Measurements from ENCODE around the gene LY9. TPM values are rescaled to one million over a fixed set of nuclear protein-coding genes. Genes with fewer than 3 reads are reported as not detected.

The LY9 gene
- total RNA-seq, 3 donors from 2014 or later: 1.3 to 2.5 (median 2.3) TPM

- intact Hi-C loops (cut with DNase I, micrococcal nuclease): no loop called here
- DNase-seq (no peak), ATAC-seq (no peak)
- H3K36me3 ChIP-seq (ENCODE audit: low read depth): no peaks in the 10 kb centered on the region
- no peaks in the 10 kb centered on the region for H3K4me1 ChIP-seq (ENCODE audit: low read depth)
- no peaks in the 10 kb centered on the region for H3K9me3 ChIP-seq
- TF ChIP-seq CTCF (IDR thresholded peaks at IDR 0.05): no peak
- no peak overlapping the region for H3K4me3 ChIP-seq
These were observed 2.5 kb downstream of the LY9 start for GRCh38 chr1:160798439-160798838.

- TF ChIP-seq CTCF (IDR thresholded peaks at IDR 0.05): no peak
- DNase-seq (no peak), ATAC-seq (no peak)
- Histone ChIP-seq H3K4me1 (ENCODE audit: low read depth) (no peaks in the 10 kb centered on the region), H3K9me3 (no peaks in the 10 kb centered on the region), H3K4me3 (no peak overlapping the region), H3K36me3 (ENCODE audit: low read depth) (no peaks in the 10 kb centered on the region)
- intact Hi-C loops (cut with DNase I, micrococcal nuclease): no loop called here
These were observed 3.7 kb downstream of the LY9 start for GRCh38 chr1:160799641-160800040.

- TF ChIP-seq CTCF (IDR thresholded peaks at IDR 0.05): no peak
- Histone ChIP-seq H3K4me3 (no peak overlapping the region), H3K36me3 (ENCODE audit: low read depth) (no peaks in the 10 kb centered on the region), H3K9me3 (no peaks in the 10 kb centered on the region), H3K4me1 (ENCODE audit: low read depth) (no peaks in the 10 kb centered on the region)
- intact Hi-C loops (cut with DNase I, micrococcal nuclease): no loop called here
- no peak for ATAC-seq
- no peak for DNase-seq
These were observed 4.2 kb downstream of the LY9 start for GRCh38 chr1:160800142-160800541.

GRCh38 chr1:160800645-160801408 lies 4.9 kb downstream of the LY9 start:
- DNase-seq (no peak), ATAC-seq (no peak)
- intact Hi-C loops (cut with DNase I, micrococcal nuclease): no loop called here
- Histone ChIP-seq H3K9me3 (no peaks in the 10 kb centered on the region), H3K36me3 (ENCODE audit: low read depth) (no peaks in the 10 kb centered on the region), H3K4me3 (no peak overlapping the region), H3K4me1 (ENCODE audit: low read depth) (no peaks in the 10 kb centered on the region)
- no peak for TF ChIP-seq CTCF (IDR thresholded peaks at IDR 0.05)

GRCh38 chr1:160801836-160802580 lies 6.0 kb downstream of the LY9 start:
- Histone ChIP-seq H3K9me3 (peaks cover 6% of the 10 kb centered on the region), H3K4me3 (no peak overlapping the region), H3K36me3 (ENCODE audit: low read depth) (no peaks in the 10 kb centered on the region), H3K4me1 (ENCODE audit: low read depth) (no peaks in the 10 kb centered on the region)
- intact Hi-C loops (cut with DNase I, micrococcal nuclease): no loop called here
- ATAC-seq (no peak), DNase-seq (no peak)
- TF ChIP-seq CTCF (IDR thresholded peaks at IDR 0.05): no peak
